Measurements from ENCODE around the gene AKIRIN1. TPM values are rescaled to one million over a fixed set of nuclear protein-coding genes. Genes with fewer than 3 reads are reported as not detected.
A peak's percentile ranks its signal among the peaks of the same experiment; 100 is the strongest.

AKIRIN1 gene, protein sequence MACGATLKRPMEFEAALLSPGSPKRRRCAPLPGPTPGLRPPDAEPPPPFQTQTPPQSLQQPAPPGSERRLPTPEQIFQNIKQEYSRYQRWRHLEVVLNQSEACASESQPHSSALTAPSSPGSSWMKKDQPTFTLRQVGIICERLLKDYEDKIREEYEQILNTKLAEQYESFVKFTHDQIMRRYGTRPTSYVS
- total RNA-seq: 10 to 100 TPM; 57.8 to 59.4 TPM

DNA sequence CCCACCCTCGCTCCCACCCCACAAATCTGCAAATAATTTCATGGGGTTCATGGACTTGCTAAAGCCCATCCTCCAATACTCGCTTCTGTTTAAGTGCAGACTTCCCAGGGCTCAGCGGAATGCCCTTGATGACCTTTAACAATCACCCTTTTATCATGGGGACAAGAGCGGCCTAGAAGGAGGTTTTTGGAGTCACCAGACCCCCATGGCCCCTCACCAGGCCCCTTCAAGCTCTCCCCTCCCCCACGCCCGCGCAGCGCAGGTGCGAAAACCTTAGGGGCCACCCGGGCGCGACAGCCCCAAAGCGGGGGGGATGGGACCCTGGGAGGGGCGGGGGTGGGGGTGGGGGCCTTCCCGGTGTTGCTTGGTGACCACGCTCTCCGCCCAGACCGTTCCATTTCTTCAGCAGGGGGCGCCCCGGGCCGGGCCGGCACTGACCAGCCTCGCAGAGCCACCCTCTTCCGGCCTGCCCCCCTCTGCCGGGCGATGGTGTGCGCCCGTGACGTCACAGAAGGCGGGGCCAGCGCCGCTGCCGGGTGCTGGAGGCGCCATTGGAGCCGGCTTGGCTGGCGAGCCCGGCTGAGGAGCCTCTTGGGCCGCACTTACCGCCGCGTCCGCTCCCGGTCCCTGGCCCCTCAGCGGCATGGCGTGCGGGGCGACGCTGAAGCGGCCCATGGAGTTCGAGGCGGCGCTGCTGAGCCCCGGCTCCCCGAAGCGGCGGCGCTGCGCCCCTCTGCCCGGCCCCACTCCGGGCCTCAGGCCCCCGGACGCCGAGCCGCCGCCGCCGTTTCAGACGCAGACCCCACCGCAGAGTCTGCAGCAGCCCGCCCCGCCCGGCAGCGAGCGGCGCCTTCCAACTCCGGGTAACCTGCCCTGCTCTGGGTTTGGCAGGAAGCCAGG lies at the start of gene AKIRIN1:
AKIRIN1 (plus strand) TSS at position 539 of the 900 bp plus-strand sequence; CDS start at position 644, 105 bp downstream.
- H3K36me3 Mint-ChIP-seq (ENCODE audit: low read depth): peaks cover 35% of the 10 kb centered on the region
- DNase-seq (peak; percentile 98), ATAC-seq (peak; percentile 95)
- H3K27ac Mint-ChIP-seq: peak within 1 kb of the TSS; percentile 92
- POLR2A ChIA-PET: interaction anchor here (1.0 to 1.5 kb wide), 2 partner anchors 13 to 36 kb away, joined by 4 read pairs; partner anchors contain the start of gene NDUFS5
- H3K4me1 Mint-ChIP-seq (ENCODE audit: low read depth): peaks cover 44% of the 10 kb centered on the region
- peak within 1 kb of the TSS; percentile 82 for H3K4me3 Mint-ChIP-seq
- CTCF ChIA-PET: interaction anchor here (1.1 kb wide), 1 partner anchor 9 kb away, joined by 3 read pairs; no protein-coding TSS in a partner anchor
- no peak for TF ChIP-seq CTCF (IDR thresholded peaks at IDR 0.05)
- intact Hi-C loops (cut with micrococcal nuclease): no loop called here
- H3K9me3 Mint-ChIP-seq: no peaks in the 10 kb centered on the region
- peaks cover 2% of the 10 kb centered on the region for H3K27me3 Mint-ChIP-seq

DNA sequence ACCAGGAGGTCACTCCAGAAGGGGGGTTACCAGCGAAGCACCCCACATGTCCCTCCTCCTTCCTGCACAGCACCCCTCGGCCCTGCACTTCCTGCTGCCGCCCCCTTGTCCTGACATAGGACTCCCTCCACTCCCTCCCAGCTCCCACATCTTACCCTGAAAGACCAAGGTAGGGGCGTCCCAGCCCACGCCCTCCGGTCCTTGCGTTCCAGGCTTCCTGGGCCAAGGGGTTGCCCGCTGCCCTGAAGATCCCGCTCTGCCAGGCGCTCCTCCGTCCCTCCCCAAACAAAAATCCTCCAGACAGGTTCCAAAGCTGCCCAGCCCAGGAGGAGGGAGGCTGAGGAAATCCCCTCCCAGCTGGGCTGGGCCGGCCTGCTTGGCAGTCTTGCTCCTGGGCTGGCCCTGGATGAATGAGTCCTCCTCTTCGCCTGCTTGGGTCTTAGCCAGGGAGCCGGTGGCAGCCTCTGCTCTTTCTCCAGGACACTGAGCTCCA lies 49.5 kb upstream of the AKIRIN1 start, which contains the start of gene RHBDL2:
RHBDL2 (minus strand) TSS at position 304 of the 493 bp plus-strand sequence. CDS start 22,618 bp downstream, outside the sequence.
- CTCF ChIA-PET: interaction anchor here (0.6 kb wide), 1 partner anchor 106 kb away, joined by 3 read pairs; no protein-coding TSS in a partner anchor
- DNase-seq (no peak), ATAC-seq (no peak)
- no peaks in the 10 kb centered on the region for H3K9me3 Mint-ChIP-seq
- no peaks in the 10 kb centered on the region for H3K27me3 Mint-ChIP-seq
- H3K27ac Mint-ChIP-seq: no peak within 1 kb of the TSS
- intact Hi-C loops (cut with micrococcal nuclease): no loop called here
- H3K4me3 Mint-ChIP-seq: no peak within 1 kb of the TSS
- H3K36me3 Mint-ChIP-seq (ENCODE audit: low read depth): no peaks in the 10 kb centered on the region
- no peak for TF ChIP-seq CTCF (IDR thresholded peaks at IDR 0.05)
- POLR2A ChIA-PET: no interaction called here
- no peaks in the 10 kb centered on the region for H3K4me1 Mint-ChIP-seq (ENCODE audit: low read depth)

DNA sequence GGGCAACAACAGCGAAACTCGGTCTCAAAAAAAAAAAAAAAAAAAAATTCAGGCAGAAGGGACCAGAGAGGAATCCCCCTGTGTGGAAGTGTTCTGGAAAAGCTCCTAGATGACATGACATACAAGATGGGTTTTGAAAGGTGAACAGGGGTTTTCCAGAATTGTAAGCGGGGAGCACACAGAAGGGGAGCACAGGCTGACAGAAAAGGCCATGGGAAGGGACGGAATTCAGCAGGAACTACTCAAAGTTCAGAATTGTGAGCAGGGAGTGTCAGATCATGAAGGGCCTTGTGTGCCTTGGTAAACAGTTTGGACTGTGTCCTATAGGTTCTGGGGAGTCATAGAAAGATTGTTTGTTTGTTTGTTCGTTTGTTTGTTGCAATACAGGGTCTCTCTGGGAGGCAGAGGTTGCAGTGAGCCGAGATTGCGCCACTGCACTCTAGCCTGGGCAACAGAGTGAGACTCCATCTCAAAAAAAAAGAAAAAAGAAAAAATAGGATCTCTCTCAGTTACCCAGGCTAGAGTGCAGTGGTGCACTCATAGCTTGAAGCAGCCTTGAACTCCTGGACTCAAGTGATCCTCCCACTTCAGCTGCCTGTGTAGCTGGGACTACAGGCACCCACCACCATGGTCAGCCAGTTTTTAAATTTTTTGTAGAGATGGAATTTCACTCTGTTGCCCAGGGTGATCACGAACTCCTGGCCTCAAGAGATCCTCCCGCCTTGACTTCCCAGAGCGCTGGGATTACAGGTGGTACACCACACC lies 48.2 kb upstream of the AKIRIN1 start:
- Mint-ChIP-seq H3K36me3 (ENCODE audit: low read depth) (no peaks in the 10 kb centered on the region), H3K4me3 (no peak overlapping the region), H3K27ac (no peak overlapping the region), H3K9me3 (no peaks in the 10 kb centered on the region), H3K27me3 (no peaks in the 10 kb centered on the region), H3K4me1 (ENCODE audit: low read depth) (no peaks in the 10 kb centered on the region)
- TF ChIP-seq CTCF (IDR thresholded peaks at IDR 0.05): no peak
- DNase-seq (no peak), ATAC-seq (no peak)
- intact Hi-C loops (cut with micrococcal nuclease): no loop called here
- ChIA-PET CTCF (no interaction called here), POLR2A (no interaction called here)

- no peak for TF ChIP-seq CTCF (IDR thresholded peaks at IDR 0.05)
- H3K4me1 Mint-ChIP-seq (ENCODE audit: low read depth): no peaks in the 10 kb centered on the region
- H3K27me3 Mint-ChIP-seq: no peaks in the 10 kb centered on the region
- ChIA-PET CTCF (interaction anchor here (0.6 kb wide), 1 partner anchor 323 kb away, joined by 3 read pairs; no protein-coding TSS in a partner anchor), POLR2A (interaction anchor here (0.6 kb wide), 1 partner anchor 142 kb away, joined by 3 read pairs; no protein-coding TSS in a partner anchor)
- H3K9me3 Mint-ChIP-seq: no peaks in the 10 kb centered on the region
- no peak overlapping the region for H3K4me3 Mint-ChIP-seq
- intact Hi-C loops (cut with micrococcal nuclease): no loop called here
- H3K27ac Mint-ChIP-seq: no peak overlapping the region
- DNase-seq: no peak
- no peaks in the 10 kb centered on the region for H3K36me3 Mint-ChIP-seq (ENCODE audit: low read depth)
- ATAC-seq: no peak
These were observed 46.5 kb upstream of the AKIRIN1 start for GRCh38 chr1:38944547-38944946.

Measured in activated CD8-positive, alpha-beta T cell treated with anti-CD3 and anti-CD28 coated beads for 36 hours (primary cell).